Osteocyte (in vitro differentiated cells): ENCODE data around the gene FKBP1B. TPM values are rescaled to one million over a fixed set of nuclear protein-coding genes. Genes with fewer than 3 reads are reported as not detected.

ENCODE experiments used
- DNase-seq: peaks from one replicate; pipeline ENCODE4 v3.0.0; 2021; ENCODE audit warnings: mixed read lengths; ENCODE audit not compliant: unreplicated experiment; ENCODE audit errors: extremely low spot score
- H3K27ac Mint-ChIP-seq: one replicate; pipeline ENCODE4 v1.8.0; 2021; ENCODE audit warnings: mild to moderate bottlenecking, mixed read lengths; ENCODE audit not compliant: unreplicated experiment
- H3K27me3 Mint-ChIP-seq: one replicate; pipeline ENCODE4 v1.8.0; 2021; ENCODE audit warnings: mixed read lengths; ENCODE audit not compliant: unreplicated experiment
- H3K36me3 Mint-ChIP-seq: one replicate; pipeline ENCODE4 v1.8.0; 2021; ENCODE audit warnings: mixed read lengths; ENCODE audit not compliant: unreplicated experiment
- H3K4me1 Mint-ChIP-seq: one replicate; pipeline ENCODE4 v1.8.0; 2021; ENCODE audit warnings: mixed read lengths; ENCODE audit not compliant: unreplicated experiment
- H3K4me3 Mint-ChIP-seq: one replicate; pipeline ENCODE4 v1.8.0; 2021; ENCODE audit warnings: mild to moderate bottlenecking, moderate library complexity, mixed read lengths; ENCODE audit not compliant: unreplicated experiment
- H3K9me3 Mint-ChIP-seq: one replicate; pipeline ENCODE4 v1.8.0; 2021; ENCODE audit warnings: mixed read lengths; ENCODE audit not compliant: unreplicated experiment
- total RNA-seq: library from RNA; stranded (reverse); gene quantifications from 2 replicates; pipeline ENCODE4 v1.2.1, GENCODE V29; 2021
- TF ChIP-seq, protein P1 (sequence below): fragments of 200-600 bp; sonication (generic); IDR thresholded peaks from 2 replicates; pipeline ENCODE4 v1.5.0; 2021; ENCODE audit warnings: antibody characterized with exemption, mild to moderate bottlenecking, moderate library complexity

Gene FKBP1B
- total RNA-seq, 1 donor from 2014 or later, result 12.7 TPM

DNA sequence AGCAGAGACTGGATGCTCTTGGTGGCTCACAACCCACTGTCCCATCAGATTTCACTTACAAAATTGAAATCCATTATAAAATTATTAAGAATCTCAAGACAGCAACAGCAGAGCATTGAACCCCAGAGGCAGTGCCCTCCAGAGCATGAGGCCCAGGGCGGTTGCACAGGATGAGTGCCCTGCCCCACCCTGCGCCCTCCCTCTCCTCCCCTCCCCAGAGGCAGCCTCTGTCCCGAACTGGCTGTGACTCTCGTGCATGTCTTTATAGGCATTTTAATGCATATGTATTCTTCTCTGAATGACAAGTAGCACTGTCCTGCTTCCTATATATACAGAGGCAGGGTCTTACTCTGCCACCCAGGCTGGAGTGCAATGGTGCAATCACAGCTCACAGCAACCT is 29.3 kb upstream of the FKBP1B start:
- Mint-ChIP-seq H3K36me3 (peaks cover 8% of the 10 kb centered on the region), H3K4me1 (peaks cover 16% of the 10 kb centered on the region), H3K27me3 (no peaks in the 10 kb centered on the region), H3K9me3 (no peaks in the 10 kb centered on the region), H3K4me3 (no peak overlapping the region), H3K27ac (no peak overlapping the region)
- TF ChIP-seq, protein P1, sequence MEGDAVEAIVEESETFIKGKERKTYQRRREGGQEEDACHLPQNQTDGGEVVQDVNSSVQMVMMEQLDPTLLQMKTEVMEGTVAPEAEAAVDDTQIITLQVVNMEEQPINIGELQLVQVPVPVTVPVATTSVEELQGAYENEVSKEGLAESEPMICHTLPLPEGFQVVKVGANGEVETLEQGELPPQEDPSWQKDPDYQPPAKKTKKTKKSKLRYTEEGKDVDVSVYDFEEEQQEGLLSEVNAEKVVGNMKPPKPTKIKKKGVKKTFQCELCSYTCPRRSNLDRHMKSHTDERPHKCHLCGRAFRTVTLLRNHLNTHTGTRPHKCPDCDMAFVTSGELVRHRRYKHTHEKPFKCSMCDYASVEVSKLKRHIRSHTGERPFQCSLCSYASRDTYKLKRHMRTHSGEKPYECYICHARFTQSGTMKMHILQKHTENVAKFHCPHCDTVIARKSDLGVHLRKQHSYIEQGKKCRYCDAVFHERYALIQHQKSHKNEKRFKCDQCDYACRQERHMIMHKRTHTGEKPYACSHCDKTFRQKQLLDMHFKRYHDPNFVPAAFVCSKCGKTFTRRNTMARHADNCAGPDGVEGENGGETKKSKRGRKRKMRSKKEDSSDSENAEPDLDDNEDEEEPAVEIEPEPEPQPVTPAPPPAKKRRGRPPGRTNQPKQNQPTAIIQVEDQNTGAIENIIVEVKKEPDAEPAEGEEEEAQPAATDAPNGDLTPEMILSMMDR, result no peak
- no peak for DNase-seq

DNA sequence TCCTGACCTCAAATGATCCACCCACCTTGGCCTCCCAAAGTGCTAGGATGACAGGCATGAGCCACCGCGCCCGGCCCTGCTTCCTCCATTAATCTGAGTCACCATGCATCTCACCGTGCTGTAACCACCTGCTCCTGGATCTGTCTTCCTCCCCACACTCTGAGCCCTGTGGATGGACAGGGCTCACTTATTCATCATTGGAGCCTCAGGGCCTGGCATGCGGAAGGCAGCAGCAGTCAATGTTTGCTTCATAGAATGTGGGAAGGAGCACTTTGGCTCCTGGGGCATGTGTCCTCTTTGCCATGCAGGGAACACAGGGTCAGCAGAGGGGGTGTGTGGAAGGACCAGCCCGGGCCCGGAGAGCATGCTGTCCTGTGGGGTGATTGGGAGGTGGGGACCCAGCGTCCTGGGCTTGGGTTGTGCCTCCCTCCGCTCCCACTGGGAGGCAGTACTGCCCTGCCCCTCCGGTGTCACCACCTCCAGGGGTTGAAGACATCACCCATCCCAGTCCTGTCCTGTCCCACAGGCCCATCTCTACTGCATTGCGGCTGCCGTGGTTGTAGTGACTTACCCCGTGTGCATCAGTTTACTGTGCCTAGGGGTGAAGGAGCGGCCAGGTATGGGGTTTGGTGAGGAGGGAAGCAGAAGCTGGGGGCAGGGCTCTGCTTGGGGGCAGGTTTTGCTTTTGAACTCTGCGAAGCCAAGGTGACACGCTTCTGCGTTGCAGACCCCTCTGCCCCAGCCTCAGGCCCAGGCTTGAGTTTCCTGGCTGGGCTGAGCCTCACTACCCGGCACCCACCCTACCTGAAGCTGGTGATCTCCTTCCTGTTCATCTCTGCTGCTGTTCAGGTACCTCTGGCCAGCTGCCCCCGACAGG is 28.2 kb upstream of the FKBP1B start:
- Mint-ChIP-seq H3K9me3 (no peaks in the 10 kb centered on the region), H3K36me3 (peaks cover 10% of the 10 kb centered on the region), H3K27me3 (no peaks in the 10 kb centered on the region), H3K4me3 (no peak overlapping the region), H3K4me1 (peaks cover 6% of the 10 kb centered on the region), H3K27ac (no peak overlapping the region)
- DNase-seq, result no peak
- TF ChIP-seq, protein P1, result no peak

DNA sequence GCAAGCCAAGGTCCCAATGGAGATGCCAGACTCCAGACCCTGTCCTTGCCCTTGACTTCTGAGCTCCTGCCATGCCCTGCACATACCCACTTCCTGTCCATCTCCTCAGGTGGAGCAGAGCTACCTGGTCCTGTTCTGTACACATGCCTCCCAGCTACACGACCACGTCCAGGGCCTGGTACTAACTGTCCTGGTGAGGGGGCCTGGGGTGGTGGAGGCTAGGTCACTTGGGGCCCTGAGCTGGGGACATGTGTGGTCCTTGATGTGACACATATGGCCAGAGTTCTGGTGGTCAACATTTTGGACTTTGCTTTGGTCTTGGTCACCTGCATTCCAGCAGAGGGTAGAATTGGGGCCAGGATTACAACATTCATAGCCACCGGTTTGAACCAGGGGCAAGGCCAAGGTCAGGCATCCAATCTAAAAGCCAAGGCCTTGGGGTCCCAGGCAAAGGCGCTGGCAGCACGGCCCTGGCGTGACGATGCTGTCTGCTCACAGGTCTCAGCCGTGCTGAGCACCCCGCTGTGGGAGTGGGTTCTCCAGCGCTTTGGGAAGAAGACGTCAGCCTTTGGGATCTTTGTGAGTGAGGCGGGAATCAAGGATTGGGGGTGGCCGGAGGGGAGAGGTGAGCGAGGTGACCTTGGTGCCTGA is 27.1 kb upstream of the FKBP1B start:
- Mint-ChIP-seq H3K36me3 (peaks cover 12% of the 10 kb centered on the region), H3K9me3 (no peaks in the 10 kb centered on the region), H3K27me3 (no peaks in the 10 kb centered on the region), H3K4me3 (no peak overlapping the region), H3K27ac (no peak overlapping the region), H3K4me1 (peaks cover 4% of the 10 kb centered on the region)
- no peak for DNase-seq
- TF ChIP-seq, protein P1, result no peak

DNA sequence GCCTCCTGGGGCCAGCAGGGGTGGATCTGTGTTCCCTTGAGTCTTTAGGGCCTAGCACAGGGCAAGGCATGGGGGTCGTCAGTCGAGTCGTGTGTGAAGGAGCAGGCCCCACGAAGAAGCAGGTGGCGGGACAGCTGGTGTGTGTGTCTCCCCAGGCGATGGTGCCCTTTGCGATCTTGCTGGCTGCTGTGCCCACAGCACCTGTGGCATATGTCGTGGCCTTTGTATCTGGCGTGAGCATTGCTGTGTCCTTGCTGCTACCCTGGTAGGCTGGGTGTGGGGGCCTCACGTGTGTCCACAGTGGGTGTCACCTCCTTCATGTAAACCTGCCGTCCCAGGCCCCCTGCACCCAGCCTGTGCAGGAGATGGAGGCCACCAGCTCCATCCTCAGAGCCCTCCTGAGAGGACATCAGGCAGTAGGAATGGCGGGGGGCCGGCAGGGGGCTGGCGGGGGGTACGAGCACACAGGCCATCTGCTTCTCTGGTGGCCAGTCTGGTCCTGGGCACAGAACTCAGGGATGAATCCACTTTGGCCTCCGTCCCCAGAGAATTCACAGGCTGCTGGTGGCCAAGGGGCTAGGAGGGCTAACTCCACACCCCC is 26.5 kb upstream of the FKBP1B start:
- DNase-seq, result no peak
- H3K4me3 Mint-ChIP-seq, result no peak overlapping the region
- TF ChIP-seq, protein P1, result no peak
- peaks cover 12% of the 10 kb centered on the region for H3K36me3 Mint-ChIP-seq
- no peaks in the 10 kb centered on the region for H3K27me3 Mint-ChIP-seq
- peaks cover 2% of the 10 kb centered on the region for H3K4me1 Mint-ChIP-seq
- no peaks in the 10 kb centered on the region for H3K9me3 Mint-ChIP-seq
- H3K27ac Mint-ChIP-seq, result no peak overlapping the region

DNA sequence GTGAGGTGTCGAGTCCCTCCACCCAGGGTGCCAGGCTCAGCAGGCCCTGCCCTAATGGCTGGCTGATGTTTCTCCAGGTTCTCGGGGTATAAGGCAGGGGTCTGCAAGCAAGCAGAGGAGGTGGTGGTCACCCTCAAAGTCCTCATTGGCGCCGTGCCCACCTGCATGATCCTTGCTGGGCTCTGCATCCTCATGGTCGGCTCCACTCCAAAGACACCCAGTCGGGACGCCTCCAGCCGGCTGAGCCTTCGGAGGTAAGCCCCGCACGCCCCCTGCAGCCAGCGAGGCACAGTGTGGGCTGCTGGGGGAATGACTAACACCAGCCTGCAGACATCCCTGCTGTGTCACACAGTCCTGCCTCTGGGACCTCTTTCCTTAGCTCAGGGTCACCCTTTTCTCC is 25.5 kb upstream of the FKBP1B start:
- peaks cover 2% of the 10 kb centered on the region for H3K4me1 Mint-ChIP-seq
- TF ChIP-seq, protein P1, result no peak
- peaks cover 15% of the 10 kb centered on the region for H3K36me3 Mint-ChIP-seq
- DNase-seq, result no peak
- H3K9me3 Mint-ChIP-seq, result no peaks in the 10 kb centered on the region
- no peak overlapping the region for H3K27ac Mint-ChIP-seq
- no peak overlapping the region for H3K4me3 Mint-ChIP-seq
- no peaks in the 10 kb centered on the region for H3K27me3 Mint-ChIP-seq
